Activated T-helper 1 cell treated with Interleukin-2 at 50 U/mL for 16 hours (primary cell): ENCODE measurements around the gene FANCC.

ENCODE experiments used
- DNase-seq: peaks from one replicate; pipeline ENCODE4 v3.0.0-alpha.2; 2020; ENCODE audit warnings: low read depth

Gene FANCC

DNA sequence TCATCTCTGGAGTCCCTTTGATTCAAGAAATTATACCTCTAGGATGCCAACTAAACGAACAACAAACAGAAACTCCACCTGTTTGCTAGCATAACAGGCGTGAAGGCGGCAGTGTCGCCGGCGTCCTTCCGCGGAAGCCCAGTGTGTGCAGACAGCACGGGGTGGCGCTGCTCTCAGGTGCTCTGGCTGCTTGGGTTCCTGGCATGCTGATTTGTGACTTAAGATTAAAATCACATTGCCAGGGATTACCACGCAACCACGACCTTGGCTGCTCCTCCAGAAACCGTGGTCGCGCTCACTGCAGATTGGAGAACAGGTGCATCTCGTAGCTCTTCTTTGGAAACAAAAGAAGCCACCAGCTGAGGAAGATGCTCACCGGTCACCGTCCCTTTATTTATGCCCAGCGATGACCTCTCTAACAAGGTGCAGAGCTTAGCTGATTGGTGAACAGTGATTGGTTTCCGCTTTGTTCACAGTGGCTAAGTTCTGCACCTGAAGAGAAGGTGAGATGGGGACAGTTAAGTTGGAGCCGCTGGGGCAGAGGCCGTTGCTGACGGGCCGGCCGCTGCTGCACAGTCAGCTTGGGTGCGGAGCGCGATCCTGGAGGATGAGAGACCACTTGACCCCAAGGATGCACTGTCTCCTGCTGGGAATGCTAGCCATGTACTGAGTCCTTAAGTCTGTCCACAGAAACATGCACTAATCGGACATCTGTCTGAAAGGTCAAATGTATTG, 232.3 kb downstream of the FANCC start:
- no peak for DNase-seq

DNA sequence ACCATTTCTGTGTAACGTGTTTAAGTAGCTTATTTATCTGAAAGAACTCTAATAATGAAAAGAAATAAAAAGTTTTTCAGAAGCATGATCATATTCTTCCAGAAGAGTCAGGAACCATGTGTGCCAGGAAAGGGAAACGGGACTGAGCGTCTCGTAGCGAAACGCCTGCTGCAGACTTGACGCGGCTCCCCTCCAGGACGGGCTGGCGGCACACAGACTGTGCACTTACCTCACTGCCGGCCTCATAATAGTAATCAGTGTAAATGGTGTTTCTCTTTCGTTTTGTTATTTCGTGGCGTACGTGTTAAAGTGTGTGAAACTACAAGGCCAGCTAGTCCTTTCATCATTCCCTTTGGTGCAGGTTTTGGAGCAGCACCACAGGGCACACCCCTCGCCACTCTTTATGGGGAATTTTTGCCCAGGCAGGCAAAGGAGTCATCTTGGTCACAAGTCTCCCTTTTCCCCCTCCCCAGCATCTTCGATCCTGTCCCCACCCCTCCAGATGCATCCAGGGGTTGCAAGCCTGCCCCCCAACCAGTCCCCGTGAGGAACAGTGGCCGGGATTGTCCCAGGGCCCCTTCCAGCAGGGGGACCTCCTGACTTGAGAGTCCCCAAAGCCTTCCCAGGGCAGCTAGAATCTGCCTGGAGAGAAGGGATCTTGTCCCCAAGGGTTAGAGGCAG, 233.1 kb downstream of the FANCC start:
- DNase-seq, result no peak

DNA sequence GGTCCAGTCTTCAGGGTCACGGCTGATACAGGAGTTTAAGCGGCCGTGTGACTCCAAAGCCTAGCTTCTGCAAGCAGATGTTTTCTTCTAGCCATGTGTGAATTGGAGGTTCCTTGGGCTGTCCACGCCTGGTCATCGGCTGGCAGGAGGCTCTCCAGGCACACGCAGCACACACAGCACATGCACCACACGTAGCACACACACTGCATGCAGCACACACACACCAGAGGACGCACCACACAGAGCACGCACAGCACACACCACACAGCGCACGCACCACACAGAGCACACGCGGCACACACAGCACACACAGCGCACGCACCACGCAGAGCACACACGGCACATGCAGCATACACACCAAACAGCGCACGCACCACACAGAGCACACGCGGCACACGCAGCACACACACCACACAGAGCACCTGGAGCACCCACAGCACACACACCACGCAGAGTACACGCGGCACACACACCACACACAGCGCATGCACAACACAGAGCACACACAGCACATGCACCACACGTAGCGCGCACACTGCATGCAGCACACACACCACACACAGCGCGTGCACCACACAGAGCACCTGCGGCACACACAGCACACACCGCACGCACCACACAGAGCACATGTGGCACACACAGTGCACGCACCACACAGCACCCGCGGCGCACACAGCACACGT, 234.3 kb downstream of the FANCC start:
- DNase-seq, result no peak

DNA sequence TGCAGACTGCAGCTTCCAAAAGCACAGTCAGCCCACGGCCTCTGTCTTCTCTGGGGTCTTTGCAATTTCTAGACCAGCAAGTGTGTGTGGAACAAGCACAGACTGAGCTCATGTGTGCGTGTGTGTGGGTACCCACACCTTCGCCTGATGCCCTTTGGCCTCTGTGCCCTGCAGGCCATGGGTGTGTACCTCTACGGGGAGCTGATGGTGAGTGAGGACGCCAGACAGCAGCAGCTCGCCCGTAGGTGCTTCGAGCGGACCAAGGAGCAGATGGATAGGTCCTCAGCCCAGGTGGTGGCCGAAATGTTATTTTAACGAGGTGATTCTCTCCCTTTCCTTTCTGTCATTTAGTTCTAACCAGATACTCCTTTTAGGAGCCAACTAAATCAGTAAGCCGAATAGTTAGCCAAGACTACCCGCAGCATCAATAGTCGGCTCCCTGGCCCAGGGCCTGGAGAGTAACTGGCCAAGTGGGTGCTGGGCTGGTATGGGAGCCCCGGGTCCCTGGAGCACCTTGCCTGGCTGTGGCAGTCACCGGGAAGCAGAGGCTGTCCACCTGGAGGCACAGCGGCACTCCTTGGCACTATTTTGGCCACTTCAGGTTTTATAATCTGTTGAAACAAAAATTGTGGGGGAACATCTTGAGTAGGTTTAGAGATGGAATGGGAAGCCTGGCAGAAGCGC, 235.0 kb downstream of the FANCC start:
- DNase-seq, result no peak

DNA sequence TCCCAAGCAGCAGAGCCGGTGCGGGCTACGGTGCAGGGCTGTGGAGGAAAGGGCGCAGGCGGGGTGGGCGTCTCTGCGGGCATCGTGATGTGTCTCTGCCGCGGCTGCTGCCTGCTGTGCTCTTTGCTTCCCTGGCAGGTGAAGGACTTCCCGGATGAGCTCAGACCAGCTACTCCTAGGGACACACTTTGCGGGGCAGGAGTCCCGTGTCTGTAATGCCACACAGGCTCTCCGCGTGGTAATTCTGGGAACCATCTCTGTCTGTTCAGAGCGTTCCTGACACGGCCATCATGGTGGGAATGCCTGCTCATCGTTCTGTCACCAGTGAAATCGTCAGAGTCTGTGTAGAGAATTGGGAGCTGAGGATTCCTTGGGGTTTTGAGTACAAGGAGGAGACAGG, 235.5 kb downstream of the FANCC start:
- no peak for DNase-seq

GRCh38 chr9:95080961-95081647, 236.4 kb downstream of the FANCC start:
- no peak for DNase-seq

DNA sequence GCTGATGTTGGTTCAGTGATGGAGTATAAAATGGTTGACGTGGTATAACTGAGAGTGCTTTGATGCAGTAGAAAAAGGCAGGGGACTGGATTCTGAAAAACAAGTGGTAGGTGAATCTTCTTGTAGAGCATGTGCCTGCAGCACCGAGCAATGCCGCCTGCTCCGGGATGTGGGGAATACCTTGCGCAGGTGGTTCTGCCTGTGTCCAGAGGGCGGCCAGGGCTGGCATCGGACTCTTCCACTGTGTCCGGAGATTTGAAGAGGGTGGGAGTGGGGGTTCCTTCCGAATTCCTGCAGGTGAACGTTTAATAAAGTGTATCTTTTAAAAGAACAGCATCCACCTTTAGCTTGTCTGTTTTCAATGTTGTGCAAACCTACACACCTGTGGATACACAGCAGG, 238.0 kb downstream of the FANCC start:
- DNase-seq, result no peak

- no peak for DNase-seq
Measured at GRCh38 chr9:95078939-95079338, 238.6 kb downstream of the FANCC start.

DNA sequence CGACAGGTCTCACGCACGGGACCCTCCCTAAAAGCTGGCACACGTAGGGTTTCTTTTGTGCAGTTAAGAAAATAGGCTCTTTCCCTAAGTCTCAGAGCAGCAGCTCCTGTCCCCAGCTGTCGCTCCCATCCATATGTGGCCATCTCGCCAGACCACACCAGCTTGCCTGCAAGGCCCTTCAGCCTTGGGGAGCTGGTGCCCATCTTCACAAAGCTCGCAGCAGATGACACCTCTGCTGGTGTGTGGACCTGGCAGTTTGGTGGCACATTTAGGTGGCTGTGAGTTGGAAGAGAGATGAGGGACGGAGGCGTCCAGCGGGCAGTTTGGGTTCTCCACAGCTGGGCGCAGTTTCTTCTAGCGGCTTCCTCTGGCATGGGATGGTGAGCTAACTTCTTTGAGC, 239.0 kb downstream of the FANCC start:
- DNase-seq, result no peak

DNA sequence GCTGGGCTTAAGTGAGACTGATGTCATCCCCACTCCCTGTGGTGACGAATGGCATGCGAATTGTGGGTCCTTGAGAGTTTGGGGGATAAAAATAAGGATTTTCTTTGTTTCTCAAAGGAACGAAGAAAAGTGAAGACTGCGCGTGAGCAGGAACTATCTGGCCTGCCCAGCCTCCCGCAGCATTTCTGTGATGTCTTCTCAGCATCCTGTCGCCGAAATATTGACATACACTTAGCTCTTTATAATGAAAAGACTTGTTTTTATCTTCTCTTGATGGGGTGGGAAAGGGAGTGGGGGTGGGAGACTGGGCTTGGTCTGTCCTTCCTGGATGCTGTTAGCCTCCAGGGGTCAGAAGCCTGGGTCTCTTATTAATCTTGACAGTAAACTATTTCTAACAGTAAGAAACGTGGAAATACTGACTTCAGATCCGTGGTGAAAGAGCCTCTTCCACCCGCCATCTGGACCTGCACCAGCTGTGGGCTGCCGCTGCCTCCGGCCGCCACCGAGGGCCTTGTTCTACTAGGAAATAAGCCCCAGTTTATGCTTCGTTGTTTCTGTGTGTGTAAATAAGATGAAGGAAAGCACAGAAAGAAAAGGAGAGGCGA, 239.6 kb downstream of the FANCC start:
- no peak for DNase-seq

GRCh38 chr9:95077053-95077765, 240.3 kb downstream of the FANCC start:
- no peak for DNase-seq

- DNase-seq, result no peak
Measured at GRCh38 chr9:95076696-95077052, 240.8 kb downstream of the FANCC start.

- DNase-seq, result no peak
Measured at GRCh38 chr9:95075700-95076099, 241.8 kb downstream of the FANCC start.

DNA sequence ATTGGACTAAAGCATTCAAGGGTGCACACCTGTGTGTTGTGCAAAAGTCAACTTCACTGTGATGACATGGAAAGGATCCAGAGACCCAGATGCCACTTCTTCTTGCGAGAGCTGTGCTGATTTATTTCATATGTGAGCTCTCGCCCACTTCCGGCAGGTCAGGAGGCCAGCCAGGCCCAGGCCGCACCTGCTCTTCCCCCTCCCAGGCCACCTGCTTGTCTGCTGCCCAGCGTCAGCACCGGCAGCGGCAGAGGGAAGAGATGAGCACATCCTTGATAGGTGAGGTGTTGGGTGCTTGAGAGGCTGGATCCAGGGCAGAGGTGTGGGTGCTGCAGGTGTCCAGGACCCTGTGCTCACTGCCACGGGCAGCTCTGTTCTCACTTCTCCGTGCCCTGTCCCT, 242.9 kb downstream of the FANCC start:
- DNase-seq, result no peak

DNA sequence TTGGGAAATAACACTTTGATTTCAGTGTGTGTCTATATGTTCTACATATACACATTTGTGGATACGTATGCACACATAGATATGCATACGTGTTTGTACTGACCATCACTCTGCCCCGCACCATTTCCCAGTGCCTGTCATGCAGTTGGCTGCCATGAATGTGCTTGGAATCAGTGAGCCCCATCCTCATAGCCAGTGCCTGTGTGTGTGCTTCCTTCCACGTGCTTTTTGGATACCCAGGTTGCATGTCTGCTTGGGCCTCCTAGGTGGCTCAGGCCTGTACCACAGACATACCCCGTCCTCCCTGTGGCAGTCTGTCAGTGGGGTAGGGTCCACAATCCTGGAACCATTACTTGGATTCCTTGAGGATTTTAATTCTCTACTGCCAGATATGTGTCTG, 243.6 kb downstream of the FANCC start:
- DNase-seq, result no peak

DNA sequence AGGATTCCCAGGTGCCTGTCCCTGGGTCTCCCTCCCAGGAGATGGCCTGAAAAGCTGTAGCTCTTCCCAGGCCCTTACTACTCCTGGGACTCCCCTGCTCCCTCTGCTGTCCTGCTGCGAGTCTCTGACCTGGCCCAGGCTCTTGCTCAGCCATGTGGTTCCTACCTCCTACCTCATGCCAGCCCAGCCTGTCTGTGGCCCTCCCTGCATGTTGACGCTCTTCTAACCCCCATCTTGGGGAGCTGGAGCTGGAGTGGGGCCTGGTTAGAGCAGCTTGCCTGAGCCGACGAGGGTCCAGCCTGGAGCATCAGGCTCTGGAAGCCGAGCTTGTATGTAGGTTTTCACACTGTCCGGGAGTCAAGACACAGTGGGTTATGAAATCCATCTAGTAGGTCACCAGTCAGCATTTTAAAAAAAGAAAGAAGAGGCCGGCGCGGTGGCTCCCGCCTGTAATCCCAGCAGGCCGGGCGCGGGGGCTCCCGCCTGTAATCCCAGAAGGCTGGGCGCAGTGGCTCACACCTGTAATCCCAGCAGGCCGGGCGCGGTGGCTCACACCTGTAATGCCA, 244.4 kb downstream of the FANCC start:
- no peak for DNase-seq

- DNase-seq, result no peak
Measured at GRCh38 chr9:95071925-95072324, 245.6 kb downstream of the FANCC start.

- DNase-seq, result no peak
Measured at GRCh38 chr9:95071450-95071849, 246.1 kb downstream of the FANCC start.

GRCh38 chr9:95070549-95071021, 246.9 kb downstream of the FANCC start:
- DNase-seq, result no peak

- DNase-seq, result no peak
Measured at GRCh38 chr9:95067897-95068296, 249.6 kb downstream of the FANCC start.

DNA sequence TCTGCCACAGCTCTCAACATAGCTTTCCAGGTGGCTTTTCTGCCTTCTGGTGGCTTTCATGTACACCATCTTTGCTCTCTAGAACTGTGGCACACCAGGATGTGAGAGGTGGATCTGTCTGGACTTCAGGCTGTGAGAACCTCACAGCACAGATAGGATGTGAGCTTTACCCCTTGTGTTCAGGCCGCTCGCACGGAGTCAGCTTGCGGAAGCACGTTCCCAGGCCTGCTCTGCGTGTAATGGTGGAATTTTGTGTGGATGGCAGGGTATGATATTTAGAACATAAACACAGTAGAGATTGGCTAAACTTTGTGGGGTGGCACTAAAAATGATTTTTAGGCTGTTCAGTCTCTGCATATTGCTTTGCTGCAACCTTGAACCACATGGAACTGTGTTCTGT, 250.5 kb downstream of the FANCC start:
- DNase-seq, result no peak
